Kidney (tissue), 14 donors: ENCODE data around the gene HSPA14. TPM values are rescaled to one million over a fixed set of nuclear protein-coding genes. Genes with fewer than 3 reads are reported as not detected.
"Not testable (repeated sequence)": the region's sequence is repeated elsewhere in the genome, so short reads cannot be mapped to it uniquely, and the experiment has no call there.

Experiments
- DNase-seq, 5 donors: peaks; one replicate each; pipeline ENCODE4 v3.0.0-alpha.2; 2013 to 2020
- FAIRE-seq: peaks from 2 replicates; lab custom pipeline; 2012; peaks lifted over from hg19 to GRCh38; lab: Jason Lieb, UNC
- H3K27ac ChIP-seq, 2 donors: one replicate each; pipeline ENCODE4 v1.7.0; 2013; ENCODE audit warnings: low read depth in 2 of 2, low read length in 2 of 2, inconsistent platforms in 1 of 2
- H3K27me3 ChIP-seq: one replicate; pipeline ENCODE4 v1.7.1; 2013; ENCODE audit warnings: low read length, inconsistent platforms; ENCODE audit not compliant: control insufficient read depth, insufficient read depth
- H3K36me3 ChIP-seq, 3 donors: one replicate each; pipeline versions ENCODE4 v1.7.0 to v1.7.1; 2013; ENCODE audit warnings: low read length in 3 of 3, control low read depth in 1 of 3, inconsistent platforms in 1 of 3; ENCODE audit not compliant: insufficient read depth in 3 of 3, control insufficient read depth in 2 of 3
- H3K4me1 ChIP-seq, 3 donors: one replicate each; pipeline versions ENCODE4 v1.7.0 to v1.7.1; 2013; ENCODE audit warnings: low read length in 3 of 3, inconsistent platforms in 1 of 3, low read depth in 1 of 3; ENCODE audit not compliant: control insufficient read depth in 2 of 3, insufficient read depth in 2 of 3
- H3K4me3 ChIP-seq, 3 donors: one replicate each; pipeline versions ENCODE4 v1.7.0 to v1.8.1; 2013; ENCODE audit warnings: low read length in 3 of 3, control low read depth in 1 of 3, inconsistent platforms in 1 of 3
- H3K9ac ChIP-seq, 3 donors: one replicate each; pipeline versions ENCODE4 v1.7.0 to v1.7.1; 2013; ENCODE audit warnings: low read length in 3 of 3, control low read depth in 1 of 3, inconsistent platforms in 1 of 3
- H3K9me3 ChIP-seq, 3 donors: one replicate each; pipeline versions ENCODE4 v1.7.0 to v1.7.1; 2013; ENCODE audit warnings: low read length in 3 of 3, control low read depth in 1 of 3, inconsistent platforms in 1 of 3; ENCODE audit not compliant: control insufficient read depth in 2 of 3, insufficient read depth in 1 of 3
- CTCF ChIP-seq: IDR thresholded peaks from 3 replicates; pipeline ENCODE4 v1.5.1; 2012; ENCODE audit warnings: mild to moderate bottlenecking, moderate library complexity, borderline replicate concordance; ENCODE audit not compliant: insufficient read depth; ENCODE audit errors: extremely low read depth
- intact Hi-C: fragments of 100-400 bp; cut with DNase I; formaldehyde crosslinking; loops from one replicate; pipeline ENCODE4 v1.11.1; 2022
- polyA plus RNA-seq: library from polyadenylated mRNA; stranded (reverse); fragments of 350-450 nt; fragmentation: Illumina TruSeq; extraction: RNeasy Lipid Tissue Mini Kit (QIAGEN cat#74804); gene quantifications from one replicate; pipeline ENCODE4 v1.2.3, GENCODE V29; 2014; ENCODE audit warnings: low read depth, low replicate concordance; ENCODE audit not compliant: insufficient read depth
- total RNA-seq: library from RNA; stranded (reverse); fragmentation: NEBNext Ultra II Directional; extraction: Animal tissue kit (Norgen Biotek cat#: 25700); gene quantifications from one replicate; pipeline ENCODE4 v1.2.1, GENCODE V29; 2021
- donor health status: control.
- donor health status: control.
- donor health status: control.
- donor health status: control.
- donor health status: control.
- donor health status: DM: yes; HTN: yes; CAD: no.
- donor health status: Normal renal cell carcinoma (clear cell type).

The HSPA14 gene
- total and polyA plus RNA-seq, 2 donors from 2014 or later, result 9.7 to 10.4 TPM

GRCh38 chr10:14904316-14904732 lies 66.2 kb downstream of the HSPA14 start:
- FAIRE-seq (peak; percentile 77), DNase-seq (peak in 2 of 5 donors; percentile 32 to 33)
- intact Hi-C loops, result no loop called here
- Histone ChIP-seq H3K27me3 (no peaks in the 10 kb centered on the region), H3K4me1 (no peaks in the 10 kb centered on the region), H3K27ac (no peak overlapping the region), H3K9me3 (no peaks in the 10 kb centered on the region), H3K36me3 (peaks cover 0 to 8% (median 4%) of the 10 kb centered on the region in 3 donors), H3K4me3 (no peak overlapping the region), H3K9ac (no peak overlapping the region)
- TF ChIP-seq CTCF, result peak; percentile 40

- no peaks in the 10 kb centered on the region for H3K4me1 ChIP-seq
- DNase-seq (no peak), FAIRE-seq (no peak)
- intact Hi-C loops, result no loop called here
- H3K9me3 ChIP-seq, result no peaks in the 10 kb centered on the region
- peaks cover 0 to 8% (median 4%) of the 10 kb centered on the region in 3 donors for H3K36me3 ChIP-seq
- no peak overlapping the region for H3K27ac ChIP-seq
- no peak overlapping the region for H3K4me3 ChIP-seq
- no peak overlapping the region for H3K9ac ChIP-seq
- H3K27me3 ChIP-seq, result no peaks in the 10 kb centered on the region
- no peak for TF ChIP-seq CTCF
Observed at GRCh38 chr10:14904864-14905263, 66.8 kb downstream of the HSPA14 start.

GRCh38 chr10:14905890-14906289 lies 67.8 kb downstream of the HSPA14 start:
- no peak overlapping the region for H3K9ac ChIP-seq
- TF ChIP-seq CTCF, result no peak
- no peaks in the 10 kb centered on the region for H3K4me1 ChIP-seq
- DNase-seq, result no peak
- no peaks in the 10 kb centered on the region for H3K27me3 ChIP-seq
- H3K27ac ChIP-seq, result no peak overlapping the region
- H3K36me3 ChIP-seq, result peaks cover 4 to 10% (median 8%) of the 10 kb centered on the region in 3 donors
- intact Hi-C loops, result no loop called here
- FAIRE-seq, result no peak
- H3K9me3 ChIP-seq, result no peaks in the 10 kb centered on the region
- no peak overlapping the region for H3K4me3 ChIP-seq

GRCh38 chr10:14906765-14907164 lies 68.7 kb downstream of the HSPA14 start:
- H3K27me3 ChIP-seq, result no peaks in the 10 kb centered on the region
- H3K9me3 ChIP-seq, result no peaks in the 10 kb centered on the region
- H3K36me3 ChIP-seq, result peaks cover 6 to 10% (median 9%) of the 10 kb centered on the region in 3 donors
- H3K9ac ChIP-seq, result no peak overlapping the region
- no peaks in the 10 kb centered on the region for H3K4me1 ChIP-seq
- no peak for TF ChIP-seq CTCF
- H3K4me3 ChIP-seq, result no peak overlapping the region
- H3K27ac ChIP-seq, result no peak overlapping the region
- FAIRE-seq, result no peak
- no peak for DNase-seq
- intact Hi-C loops, result no loop called here

DNA sequence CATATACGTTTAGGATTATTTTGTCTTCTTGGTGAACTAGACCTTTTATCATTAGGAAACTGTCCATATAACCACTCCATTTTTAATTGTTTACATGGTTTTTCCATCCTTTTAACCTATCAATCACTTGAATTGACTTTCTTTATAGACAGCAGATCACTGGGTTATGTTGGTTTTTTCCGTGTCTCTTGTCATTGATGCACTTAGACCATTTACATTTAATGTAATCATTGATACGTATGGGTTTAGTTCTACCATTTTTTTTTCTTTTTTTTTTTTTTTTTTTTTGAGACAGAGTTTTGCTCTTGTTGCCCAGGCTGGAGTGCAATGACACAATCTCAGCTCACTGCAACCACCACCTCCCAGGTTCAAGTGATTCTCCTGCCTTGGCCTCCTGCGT lies 69.5 kb downstream of the HSPA14 start:
- FAIRE-seq, H3K27me3 ChIP-seq: not testable (repeated sequence)

More for the DNA sequence above, 69.5 kb downstream of the HSPA14 start:
- H3K9ac ChIP-seq, H3K4me1 ChIP-seq, intact Hi-C loops, H3K27ac ChIP-seq, H3K36me3 ChIP-seq, H3K4me3 ChIP-seq, DNase-seq, H3K9me3 ChIP-seq: not testable (repeated sequence)
